Body of pancreas (tissue), 4 donors: Measurements from ENCODE around the gene RABEP1.

Experiments
- CTCF ChIP-seq, 7 experiments: fragments of 450-650 bp in 4 of 7; fragments of 200-600 bp in 3 of 7; sonication (generic) in 3 of 7; IDR thresholded peaks; one replicate each; pipeline ENCODE4 v1.5.1; 2016 to 2019; ENCODE audit warnings: antibody characterized with exemption in 7 of 7
- POLR2A ChIP-seq, 3 donors: fragments of 450-650 bp; IDR thresholded peaks; one replicate each; pipeline ENCODE4 v1.6.1; 2016; ENCODE audit warnings: antibody characterized with exemption in 3 of 3, mild to moderate bottlenecking in 2 of 3

GRCh38 chr17:5297245-5297644, 15.2 kb downstream of the RABEP1 start:
- TF ChIP-seq CTCF (IDR thresholded peaks at IDR 0.05) (no peak), POLR2A (IDR thresholded peaks at IDR 0.05) (no peak)
